ENCODE data around the gene CHRNG.

The CHRNG gene

GRCh38 chr2:232539298-232540231, at the start of gene CHRNG:
Gene CHRNG (plus strand): TSS chr2:232539692. CDS start chr2:232539748, 56 bp downstream.
- DNase-seq: no peak

DNA sequence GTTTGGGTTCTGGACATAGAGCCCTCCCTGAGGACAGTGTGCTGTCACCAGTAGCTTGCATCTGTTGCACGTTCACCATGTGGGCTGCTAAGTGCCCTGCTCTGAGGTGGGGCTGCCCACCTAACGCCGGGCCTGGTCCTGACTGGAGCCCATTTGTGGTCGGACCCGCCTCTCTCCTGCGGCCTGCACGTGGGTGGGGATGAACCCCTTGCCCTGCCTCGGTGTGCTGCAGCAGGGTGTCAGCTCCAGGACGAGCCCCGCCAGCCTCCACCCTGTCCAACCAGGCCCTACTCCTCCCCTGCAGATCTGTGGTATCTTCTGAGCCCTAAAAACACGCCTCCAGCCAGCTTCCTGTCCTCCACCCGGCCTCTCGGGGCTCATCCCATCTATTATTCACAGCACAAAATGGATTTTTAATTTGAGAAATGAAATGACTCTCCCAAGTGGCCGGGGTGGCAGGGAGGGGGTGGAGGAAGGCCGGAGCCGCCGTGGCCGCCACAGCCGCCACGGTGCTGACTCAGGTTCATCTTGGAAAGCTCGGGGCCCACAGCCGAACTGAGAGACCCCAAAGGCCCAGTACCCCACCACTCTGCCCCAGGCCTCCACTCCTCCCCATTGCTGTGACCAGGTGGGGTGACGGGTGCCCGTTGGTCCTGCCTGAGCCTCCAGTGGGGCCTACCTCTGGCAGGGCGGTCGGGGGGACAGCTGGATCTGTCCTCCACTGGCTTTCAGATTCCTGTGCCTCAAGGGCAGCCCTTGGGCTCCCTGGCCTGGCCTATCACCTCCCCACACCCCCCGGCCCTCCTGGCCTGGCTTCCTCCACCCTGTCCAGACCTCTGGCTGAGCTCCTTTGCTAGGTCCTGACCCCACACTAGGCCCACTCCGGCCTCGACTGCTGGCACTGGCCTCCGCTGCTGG, 49.0 kb upstream of the CHRNG start:
- no peak for DNase-seq

- DNase-seq: no peak
Measured at GRCh38 chr2:232491139-232491780, 48.2 kb upstream of the CHRNG start.

DNA sequence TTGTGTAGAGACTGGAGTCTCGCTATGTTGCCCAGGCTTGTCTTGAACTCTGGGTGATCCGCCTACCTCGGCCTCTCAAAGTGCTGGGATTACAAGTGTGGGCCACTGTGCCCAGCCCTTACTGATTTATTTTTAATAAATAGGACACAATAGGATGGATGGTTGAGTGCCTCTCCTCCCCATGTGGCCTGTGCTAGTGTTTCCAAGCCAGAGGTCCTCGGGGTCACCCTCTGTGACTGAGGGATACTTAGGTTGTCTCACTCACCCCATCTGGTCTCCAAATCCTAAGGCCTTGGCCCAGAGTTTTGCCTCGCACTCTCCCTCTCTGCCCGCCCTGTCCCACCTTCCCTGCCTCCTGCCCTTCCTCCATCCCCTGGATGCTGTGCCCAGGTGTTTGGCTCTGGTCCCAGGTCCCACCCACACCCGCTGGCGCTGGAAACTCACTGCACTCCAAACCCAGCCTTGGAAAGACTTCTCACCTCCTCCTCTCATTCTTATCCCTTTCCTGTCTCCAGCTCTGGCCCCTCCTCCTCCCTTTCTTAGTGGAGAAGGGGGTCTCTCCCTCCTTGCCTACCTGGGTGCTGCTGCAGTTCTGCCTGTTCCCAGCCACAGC, 47.1 kb upstream of the CHRNG start:
- DNase-seq: no peak

GRCh38 chr2:232492963-232493700, 46.4 kb upstream of the CHRNG start:
- no peak for DNase-seq

DNA sequence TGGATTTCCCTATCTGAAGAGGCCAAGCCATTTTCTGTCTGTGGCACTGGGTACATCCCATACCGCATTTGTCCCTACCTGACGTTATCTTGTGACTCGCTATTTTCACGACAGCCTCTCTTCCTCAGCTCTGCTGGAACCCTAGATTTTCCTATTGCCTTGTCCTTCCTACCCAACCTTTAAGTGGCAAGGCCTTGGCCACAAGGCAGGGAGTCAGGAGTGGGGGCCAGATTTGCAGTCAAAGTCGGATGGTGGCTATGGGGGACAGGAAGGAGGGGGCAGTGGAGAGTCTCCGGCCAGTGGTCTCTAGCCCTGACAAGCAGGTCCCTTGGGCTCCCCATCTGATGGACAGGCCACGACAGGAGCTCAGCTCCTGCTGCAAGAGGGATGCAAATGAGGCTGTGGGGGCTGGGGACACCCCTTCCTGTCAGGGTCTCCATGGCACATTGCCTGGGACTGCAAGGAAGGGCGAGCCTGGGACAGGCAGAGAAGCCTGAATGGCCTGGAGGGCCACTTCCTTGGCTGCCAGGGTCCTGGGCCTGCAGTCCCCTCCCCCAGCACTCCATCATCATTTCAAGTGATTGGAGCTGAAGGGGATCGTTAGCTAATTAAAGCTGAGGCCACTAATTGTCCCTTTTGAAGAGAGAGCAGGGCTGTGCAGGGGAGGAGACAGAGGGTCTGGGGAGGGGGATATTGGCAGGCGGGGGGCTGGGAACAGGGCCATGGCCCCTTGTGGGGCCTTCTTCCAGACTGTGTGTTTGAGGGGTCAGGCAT, 45.6 kb upstream of the CHRNG start:
- DNase-seq: no peak

- DNase-seq: no peak
Measured at GRCh38 chr2:232494542-232494941, 45.0 kb upstream of the CHRNG start.

- DNase-seq: no peak
Measured at GRCh38 chr2:232495292-232495691, 44.2 kb upstream of the CHRNG start.

DNA sequence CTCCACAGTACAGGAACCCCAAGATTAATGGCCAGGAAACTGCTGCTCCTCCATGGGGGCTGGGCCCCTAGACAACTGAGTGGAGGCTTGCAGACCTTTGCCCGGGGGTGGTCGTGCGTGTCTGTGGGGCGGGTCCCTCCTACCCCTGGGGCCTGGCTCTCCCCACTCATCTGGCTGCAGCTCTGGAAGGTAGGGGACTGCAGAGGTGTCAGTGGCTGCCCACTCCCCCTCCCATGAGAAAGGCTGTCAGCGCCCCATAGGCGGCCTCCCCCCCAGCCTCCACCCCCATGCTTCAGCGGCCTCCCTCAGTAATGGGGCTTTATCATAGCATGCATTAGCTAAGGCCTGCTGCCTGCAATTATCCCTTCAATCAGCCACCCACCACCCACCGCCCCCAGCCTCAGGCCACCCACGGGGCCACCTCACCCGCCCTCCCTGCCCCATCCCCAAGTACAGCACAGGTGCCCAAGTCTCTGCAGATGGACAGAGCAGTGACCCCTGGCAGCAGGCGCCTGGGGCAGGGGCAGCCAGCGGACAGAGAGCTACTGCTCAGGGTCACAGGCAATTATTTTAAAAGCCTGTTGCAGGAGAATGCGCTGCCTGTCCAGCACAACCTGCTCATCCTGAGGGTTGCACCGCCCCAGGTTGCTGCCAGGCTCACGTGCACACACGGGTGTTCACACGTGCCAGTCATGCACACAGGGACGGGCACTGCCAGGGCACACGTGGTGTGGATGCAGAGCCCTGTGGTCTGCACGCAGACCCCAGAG, 42.8 kb upstream of the CHRNG start:
- no peak for DNase-seq

DNA sequence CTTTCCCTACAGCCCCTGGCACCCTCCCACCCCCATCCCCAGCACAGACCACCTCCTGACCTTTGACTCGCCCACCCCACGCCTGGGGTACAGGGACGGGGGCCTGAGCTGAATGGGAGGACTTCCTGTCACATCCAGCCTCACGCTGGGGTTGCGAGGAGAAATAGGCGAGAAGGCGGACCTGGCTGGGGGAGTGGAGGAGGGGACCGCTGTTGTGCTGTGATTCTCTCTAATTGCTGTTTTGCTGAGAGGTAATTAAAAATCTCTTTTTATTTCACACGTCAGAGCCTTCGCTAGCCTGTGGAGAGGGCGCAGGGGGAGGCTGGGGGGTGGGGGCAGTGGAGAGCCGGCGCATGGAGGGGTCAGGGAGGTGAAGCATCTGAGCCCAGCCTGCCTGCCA, 42.1 kb upstream of the CHRNG start:
- no peak for DNase-seq

- no peak for DNase-seq
Measured at GRCh38 chr2:232498452-232498851, 41.0 kb upstream of the CHRNG start.

- DNase-seq: no peak
Measured at GRCh38 chr2:232501331-232501771, 38.1 kb upstream of the CHRNG start.

GRCh38 chr2:232501794-232502390, 37.6 kb upstream of the CHRNG start:
- no peak for DNase-seq

DNA sequence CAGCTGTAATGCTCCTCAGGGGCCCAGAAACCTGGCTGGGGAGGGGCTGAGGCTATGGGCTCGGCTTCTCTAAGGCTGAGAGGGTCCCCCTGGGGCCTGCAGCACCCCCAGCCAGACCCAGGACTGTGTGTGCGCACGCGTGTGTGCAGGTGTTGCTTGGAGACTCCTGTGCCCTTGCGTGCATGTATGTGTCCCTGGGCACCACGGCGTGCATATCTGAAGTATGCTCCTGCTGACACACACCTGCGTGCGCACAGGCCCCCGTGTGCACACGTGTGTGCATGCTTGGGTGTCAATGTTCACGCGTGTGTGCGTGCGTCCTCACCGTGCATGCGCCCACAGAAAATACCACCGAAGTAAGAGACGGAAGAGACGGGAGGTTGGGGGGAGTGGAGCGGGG, 37.0 kb upstream of the CHRNG start:
- DNase-seq: peak in 1 of 2 experiments; percentile 10

DNA sequence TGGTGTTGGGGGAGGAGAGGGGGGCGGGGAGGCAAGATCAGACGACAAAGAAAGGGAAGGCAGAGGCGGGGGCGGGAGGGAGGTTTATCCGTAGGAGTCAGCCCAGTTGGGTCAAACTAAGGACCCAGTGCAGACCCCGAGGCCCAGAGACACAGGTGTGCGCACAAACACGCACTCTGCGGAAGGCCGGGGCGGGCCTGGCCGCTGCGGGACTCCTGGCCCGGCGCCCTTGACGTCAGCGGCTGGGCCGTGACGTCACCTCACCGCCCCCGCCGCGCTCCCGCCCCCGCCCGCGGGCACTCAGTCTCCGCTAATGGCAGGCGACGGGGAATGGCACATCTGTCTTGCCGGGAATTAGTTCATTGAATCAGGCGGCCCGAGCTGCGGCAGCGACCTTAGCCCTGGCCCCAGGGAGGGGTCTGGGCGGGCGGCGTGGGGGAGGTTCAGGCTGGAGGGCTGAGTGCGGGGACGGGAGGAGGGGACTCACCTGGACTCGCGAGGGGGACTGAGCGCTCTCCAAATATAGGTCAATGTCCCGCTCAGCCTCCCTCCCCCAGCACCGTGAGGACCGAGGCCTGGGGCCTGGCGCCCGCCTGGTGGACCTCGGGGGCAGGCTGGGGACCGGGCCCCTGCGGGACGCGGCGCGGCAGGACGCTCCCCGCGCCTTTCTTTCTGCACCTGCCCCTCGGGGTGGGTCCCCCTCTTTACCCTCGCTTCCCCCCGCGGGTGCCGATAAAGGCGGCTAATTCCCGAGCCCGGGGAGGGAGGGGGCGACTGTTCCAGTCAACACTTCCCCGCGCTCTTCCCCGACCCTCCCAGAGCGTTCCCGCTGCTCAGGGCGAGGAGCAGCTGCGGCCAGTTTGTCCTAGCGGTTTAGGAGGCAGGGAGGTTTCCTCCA, 36.3 kb upstream of the CHRNG start:
- DNase-seq: peak; percentile 39 to 45

DNA sequence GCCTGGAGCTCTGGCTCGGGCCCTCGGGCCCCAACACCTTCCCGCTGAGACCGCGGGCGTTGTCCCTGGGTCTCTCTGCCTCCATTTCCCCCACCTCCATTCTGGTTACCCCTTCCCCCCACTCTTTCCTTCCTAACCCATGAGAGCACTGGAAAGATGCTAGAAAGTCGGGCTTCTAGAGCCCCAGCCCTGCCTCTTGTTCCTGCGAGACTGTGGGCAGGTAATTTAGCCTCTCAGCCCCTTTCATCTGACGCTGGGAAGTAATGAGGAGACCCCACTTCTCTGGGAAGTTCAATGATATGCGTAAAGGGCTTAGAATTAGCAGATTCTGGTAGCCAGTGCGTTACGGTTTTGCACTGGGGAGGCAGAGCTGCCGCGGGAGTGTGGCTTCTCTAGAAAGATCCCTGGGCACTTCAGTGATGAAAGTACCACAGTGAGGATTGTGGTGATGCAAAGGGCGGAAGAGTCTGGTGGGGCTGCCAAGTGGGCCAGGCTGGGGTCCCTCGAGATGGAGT, 35.6 kb upstream of the CHRNG start:
- no peak for DNase-seq

- DNase-seq: no peak
Measured at GRCh38 chr2:232504438-232504837, 35.1 kb upstream of the CHRNG start.

DNA sequence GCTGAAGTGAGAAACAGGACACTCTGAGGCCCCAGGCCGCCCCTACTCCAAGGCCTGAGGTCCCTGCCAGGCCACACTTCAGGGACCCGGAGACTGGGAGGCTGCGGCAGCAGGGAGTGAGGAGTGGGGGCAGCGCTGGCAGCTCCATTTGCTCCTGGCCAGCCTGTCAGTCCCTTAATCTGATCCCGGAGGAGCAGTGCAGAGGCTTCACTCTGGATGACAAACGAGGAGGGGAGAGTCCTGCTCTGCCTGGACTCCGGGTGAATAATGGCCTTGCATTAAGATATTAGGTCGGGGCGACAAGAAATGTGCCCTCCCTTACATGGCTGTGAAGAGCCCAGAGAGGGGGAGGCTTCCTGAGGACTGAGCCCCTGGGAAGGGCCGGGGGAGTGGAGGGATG, 33.6 kb upstream of the CHRNG start:
- no peak for DNase-seq

Measured in activated CD4-positive, alpha-beta T cell treated with anti-CD3 and anti-CD28 coated beads, Interleukin-2, amount 50 U/mL, for 48 hours (primary cell).